22Rv1 (cell line): Measurements from ENCODE around the gene PAQR8.

Source experiments
- H3K27ac ChIP-seq: fragments of 450-650 bp; 2 replicates; pipeline ENCODE4 v1.5.1; 2017
- ZFX ChIP-seq: fragments of 450-650 bp; IDR thresholded peaks from 2 replicates; pipeline ENCODE4 v1.6.1; 2017; ENCODE audit warnings: antibody characterized with exemption, borderline replicate concordance
- TF ChIP-seq, protein P1 (sequence below): fragments of 450-650 bp; IDR thresholded peaks from 2 replicates; pipeline ENCODE4 v1.5.1; 2017; ENCODE audit warnings: mild to moderate bottlenecking

PAQR8 gene

DNA sequence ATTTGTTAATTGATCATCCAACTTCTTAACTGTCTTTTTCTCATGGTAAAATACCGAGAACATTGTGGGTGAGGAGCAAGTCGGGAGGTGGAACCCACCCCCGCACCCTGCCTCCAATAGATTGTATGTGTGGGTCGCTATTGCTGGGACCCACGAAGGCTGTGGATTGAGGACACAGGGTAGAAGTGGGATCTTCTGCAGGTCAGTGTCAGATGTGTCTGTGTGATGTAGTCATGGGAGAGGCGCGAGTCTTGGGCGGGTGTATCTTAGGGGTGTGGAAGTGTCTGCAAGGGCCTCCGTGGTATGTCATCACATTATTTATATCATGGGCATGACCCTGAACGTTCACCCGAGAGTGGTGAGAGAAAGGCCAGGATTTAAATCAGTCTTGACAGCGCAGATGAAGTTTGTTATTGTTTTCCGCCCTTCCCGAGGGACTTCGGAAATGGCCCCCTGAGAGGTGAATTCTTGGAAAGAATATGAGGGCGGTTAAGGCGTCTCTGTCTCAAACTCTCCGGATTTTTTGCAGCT lies 472 bp upstream of the PAQR8 start:
- no peak overlapping the region; the same call in 1 of the 2 replicates for H3K27ac ChIP-seq
- TF ChIP-seq ZFX, result no peak
- TF ChIP-seq, protein P1, sequence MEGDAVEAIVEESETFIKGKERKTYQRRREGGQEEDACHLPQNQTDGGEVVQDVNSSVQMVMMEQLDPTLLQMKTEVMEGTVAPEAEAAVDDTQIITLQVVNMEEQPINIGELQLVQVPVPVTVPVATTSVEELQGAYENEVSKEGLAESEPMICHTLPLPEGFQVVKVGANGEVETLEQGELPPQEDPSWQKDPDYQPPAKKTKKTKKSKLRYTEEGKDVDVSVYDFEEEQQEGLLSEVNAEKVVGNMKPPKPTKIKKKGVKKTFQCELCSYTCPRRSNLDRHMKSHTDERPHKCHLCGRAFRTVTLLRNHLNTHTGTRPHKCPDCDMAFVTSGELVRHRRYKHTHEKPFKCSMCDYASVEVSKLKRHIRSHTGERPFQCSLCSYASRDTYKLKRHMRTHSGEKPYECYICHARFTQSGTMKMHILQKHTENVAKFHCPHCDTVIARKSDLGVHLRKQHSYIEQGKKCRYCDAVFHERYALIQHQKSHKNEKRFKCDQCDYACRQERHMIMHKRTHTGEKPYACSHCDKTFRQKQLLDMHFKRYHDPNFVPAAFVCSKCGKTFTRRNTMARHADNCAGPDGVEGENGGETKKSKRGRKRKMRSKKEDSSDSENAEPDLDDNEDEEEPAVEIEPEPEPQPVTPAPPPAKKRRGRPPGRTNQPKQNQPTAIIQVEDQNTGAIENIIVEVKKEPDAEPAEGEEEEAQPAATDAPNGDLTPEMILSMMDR, result no peak

DNA sequence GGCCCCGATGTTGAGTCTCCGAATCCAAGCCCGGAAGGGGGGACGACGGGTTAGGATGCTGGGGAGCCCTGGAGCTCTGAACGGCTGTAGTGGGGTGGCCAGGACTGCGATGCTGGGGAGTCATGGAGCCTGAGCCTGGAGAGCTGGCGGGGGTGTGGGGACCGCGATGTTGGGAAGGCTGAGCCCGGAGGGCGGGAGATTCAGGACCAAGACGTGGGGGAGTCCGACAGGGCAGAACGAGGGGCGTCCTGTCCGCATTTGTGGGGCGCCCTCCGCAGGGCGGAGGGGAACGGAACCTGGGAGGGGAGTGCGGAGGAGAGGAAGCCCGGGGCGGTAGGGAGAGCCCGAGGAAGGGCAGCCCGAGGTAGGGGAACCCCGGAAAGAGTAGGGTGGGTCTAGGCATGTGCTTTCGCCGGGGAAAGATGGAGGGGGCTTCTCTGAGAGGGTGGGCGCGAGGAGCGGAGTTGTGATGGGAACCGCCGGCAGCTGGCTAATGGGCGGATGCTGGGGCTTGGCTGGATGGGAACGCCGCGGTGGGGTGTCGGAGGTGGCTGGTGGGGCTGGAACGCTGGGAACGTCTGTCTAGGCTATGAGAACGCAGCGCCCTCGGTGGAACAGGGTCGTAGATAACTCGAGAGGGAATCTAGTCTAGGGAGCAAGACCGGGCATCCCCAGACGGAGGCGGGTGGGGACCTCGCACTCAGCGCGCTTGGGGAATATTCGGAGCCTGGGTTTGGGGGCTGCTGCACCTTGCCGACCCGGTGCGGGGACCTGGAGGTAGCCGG lies 684 bp downstream of the PAQR8 start:
- H3K27ac ChIP-seq, result no peak overlapping the region; the same call in 1 of the 2 replicates

DNA sequence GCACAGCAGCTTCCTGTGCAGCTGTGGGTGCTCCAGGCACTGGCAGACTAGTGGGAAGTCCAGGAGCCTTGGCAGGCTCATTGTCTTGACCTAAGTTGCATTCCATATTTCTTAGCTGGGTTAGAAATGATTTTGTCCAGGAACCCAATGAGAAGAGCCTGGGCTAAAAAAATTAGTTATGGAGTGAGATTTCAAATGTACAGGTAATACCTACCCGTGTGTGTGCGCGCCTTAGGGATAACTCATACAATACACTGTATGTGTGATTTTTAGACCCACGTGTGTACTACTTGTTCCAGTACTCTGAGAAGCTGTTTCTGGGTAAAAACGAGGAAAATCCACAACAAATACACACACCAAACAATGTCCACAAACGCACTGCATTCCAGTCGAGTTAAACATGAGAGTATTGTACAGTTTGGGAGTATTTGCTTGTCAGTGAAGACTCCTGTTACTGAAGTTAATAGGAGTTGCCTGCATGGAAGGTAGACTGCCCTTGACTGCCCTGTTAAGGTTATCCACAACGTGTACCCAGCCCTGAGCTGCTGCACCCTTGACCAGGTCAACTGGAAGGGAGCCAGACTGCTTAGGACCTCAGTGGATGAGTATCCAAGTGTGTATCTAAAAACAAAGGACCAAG lies 1.4 kb downstream of the PAQR8 start:
- TF ChIP-seq, protein P1, result no peak
- no peak overlapping the region for H3K27ac ChIP-seq

More for the DNA sequence above, 684 bp downstream of the PAQR8 start:
- TF ChIP-seq, protein P1, result no peak
- TF ChIP-seq ZFX, result no peak

DNA sequence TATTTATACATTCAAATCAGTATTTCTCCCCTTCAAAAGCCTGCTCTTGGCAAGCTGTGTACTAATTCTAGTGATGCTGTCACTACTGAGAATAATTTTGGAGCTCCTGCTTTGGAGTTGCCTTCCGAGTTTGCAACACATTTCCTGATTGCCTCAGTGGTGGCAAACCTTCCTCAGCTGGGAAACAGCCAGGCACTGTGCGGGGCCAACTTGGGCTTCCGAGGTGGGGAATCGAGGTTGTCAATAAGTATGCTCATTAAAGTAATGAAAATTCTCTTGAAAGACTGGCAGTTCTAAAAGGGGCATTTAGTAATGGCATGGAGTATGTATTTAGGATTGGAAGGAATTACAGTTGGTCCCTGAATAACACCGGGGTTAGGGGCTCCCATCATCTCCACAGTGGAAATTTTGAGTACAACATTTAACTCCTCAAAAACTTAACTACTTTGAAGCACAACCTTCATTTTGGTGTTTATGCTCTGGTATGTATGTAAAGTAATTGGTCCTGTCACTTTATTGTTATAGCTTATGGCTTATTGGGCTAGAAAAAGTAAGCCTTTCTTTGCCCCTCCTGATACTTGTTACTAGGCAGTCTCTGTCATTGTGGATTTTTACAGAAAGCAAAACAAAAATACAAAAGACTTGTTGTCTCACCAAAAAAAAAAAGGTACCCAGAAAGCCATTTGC lies 2.7 kb downstream of the PAQR8 start:
- no peak for TF ChIP-seq ZFX
- TF ChIP-seq, protein P1, result no peak
- no peak overlapping the region for H3K27ac ChIP-seq

DNA sequence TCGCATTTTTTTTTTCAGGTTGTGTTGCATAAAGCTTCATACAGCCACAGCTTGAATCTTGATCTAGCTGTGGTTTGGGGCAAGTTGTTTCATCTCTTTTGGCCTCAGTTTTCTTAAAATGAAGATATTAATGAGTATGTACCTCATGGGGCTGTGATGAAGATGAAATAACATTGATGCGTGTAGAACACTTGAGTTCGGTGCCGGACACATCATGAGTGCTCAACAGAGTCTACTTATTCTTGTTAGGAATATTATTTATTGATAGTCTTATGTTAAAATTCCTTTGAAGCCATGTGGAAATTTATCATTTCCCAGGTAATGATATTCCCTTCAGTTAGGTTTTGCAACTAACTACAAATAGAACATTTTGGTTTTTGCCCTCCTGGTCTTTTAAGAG lies 3.4 kb downstream of the PAQR8 start:
- H3K27ac ChIP-seq, result no peak overlapping the region
- TF ChIP-seq ZFX, result no peak
- TF ChIP-seq, protein P1, result no peak

DNA sequence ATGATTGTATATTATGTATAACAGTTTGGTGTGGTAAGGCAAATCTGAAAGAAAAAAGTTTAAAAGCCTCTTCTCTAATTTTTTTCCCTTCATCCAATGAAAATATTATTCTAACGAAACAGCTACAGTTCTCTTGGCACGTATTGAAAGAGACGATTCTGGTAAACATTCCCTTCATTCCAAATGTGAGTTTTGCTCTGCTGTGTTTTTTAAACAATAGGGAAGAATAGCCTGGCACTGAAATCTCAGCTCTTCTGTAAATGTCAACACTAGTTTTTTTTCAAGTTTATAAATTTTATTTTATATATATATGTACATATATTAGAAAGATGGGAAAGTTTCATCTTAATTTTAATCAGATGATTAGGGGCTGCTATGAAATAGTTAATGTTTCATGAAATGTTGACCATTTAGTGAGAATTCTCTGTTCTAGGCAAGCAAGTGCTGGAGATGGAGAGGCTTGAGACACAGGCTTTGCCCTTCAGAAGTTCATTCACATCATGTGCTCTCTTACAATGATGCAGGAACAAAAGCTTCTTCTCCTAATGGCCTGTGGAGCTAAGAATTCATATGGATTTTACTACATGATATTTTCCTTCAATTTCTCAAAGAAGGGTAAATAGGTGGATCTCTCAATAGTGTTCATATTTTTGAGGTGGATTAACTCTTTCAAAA lies 4.1 kb downstream of the PAQR8 start:
- TF ChIP-seq, protein P1, result no peak
- H3K27ac ChIP-seq, result no peak overlapping the region
